ENCODE measurements around the gene NPEPL1.

NPEPL1 gene

DNA sequence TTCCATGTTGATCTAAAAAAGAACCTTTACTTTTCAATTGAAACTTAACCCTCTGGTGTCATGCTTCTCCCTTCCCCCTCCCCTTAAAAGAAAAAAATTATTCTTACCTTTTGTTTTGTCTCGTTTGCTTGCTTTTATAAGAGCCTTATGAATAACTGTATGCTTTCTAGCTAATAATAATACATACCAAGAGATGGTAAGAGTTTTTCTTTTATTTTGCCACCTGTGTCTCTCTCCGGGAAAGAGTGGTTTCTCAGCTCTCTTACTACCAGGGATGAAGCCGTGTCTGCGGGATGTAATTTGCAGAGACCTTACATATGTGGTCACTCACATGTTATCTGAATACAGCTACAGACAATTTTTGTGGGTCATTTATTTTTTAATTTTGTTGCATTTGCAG lies 33.8 kb upstream of the NPEPL1 start:
- no peak for DNase-seq (ENCODE audit: low spot score)

DNA sequence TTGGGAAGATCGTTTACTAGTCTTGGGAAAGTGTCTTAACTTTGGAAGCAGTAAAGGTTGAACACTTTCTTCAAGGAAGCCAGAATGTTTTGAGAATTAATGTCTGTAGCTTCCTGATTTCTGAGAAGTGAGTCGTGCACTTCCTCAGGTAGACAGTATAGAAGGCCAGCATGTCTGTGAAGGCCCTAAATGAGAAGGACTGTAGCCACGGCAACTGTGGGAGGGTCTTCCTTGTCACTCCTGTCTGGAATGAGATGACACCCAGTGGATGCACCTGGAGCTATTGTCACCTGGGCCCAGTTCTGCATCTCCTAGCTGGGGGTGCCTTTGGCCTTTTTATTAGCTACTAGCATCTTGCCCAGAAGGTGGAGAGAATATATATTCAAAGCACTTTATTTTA lies 32.8 kb upstream of the NPEPL1 start:
- DNase-seq (ENCODE audit: low spot score): no peak

- no peak for DNase-seq (ENCODE audit: low spot score)
These were observed 31.6 kb upstream of the NPEPL1 start for GRCh38 chr20:58660855-58661597.

DNA sequence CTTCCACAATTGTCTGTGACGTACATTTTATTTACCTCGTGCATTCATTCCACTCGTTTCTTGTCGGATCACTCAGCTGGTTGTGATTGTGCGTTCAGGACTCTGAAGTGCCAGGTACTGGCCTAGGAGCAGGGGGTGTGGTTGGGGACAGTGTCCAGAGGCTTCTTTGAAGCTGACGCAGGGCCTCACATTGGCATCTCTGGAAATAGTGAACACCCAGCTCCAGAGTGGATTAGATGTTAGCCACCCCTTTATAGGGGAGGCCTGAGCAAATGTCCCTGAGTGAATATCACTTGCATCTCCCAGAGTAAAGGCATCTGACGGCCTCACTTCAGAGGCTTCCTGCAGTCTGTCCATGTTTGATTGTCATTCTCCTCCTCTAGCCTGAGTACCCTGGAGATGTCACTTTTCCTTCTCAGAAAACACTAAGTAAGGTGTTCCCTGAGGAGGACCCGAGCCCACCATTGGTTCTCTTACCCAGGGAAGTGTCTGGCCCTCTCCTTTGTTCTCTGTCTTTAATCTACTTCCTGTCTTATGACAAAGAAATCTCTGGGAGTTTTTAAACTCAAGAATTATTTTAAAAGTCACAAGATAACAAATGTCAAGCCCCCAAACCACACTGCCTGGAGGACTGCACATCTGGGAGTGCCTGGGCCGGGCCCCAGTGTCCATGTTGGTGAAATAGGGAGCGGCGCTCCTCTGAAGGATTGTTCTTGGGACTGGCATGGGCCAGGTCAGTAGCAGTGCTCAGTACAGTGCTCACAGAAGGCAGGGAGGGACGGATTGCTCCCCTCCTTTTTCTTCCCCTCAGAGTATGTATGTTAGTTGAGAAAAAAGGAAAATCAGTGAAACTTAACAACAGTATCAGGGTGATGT lies 30.8 kb upstream of the NPEPL1 start:
- no peak for DNase-seq (ENCODE audit: low spot score)

- no peak for DNase-seq (ENCODE audit: low spot score)
These were observed 28.3 kb upstream of the NPEPL1 start for GRCh38 chr20:58664331-58664730.

GRCh38 chr20:58664883-58665282 lies 27.7 kb upstream of the NPEPL1 start:
- DNase-seq (ENCODE audit: low spot score): no peak

GRCh38 chr20:58665606-58666005 lies 27.0 kb upstream of the NPEPL1 start:
- DNase-seq (ENCODE audit: low spot score): no peak

- DNase-seq (ENCODE audit: low spot score): no peak
These were observed 25.9 kb upstream of the NPEPL1 start for GRCh38 chr20:58666702-58667101.

DNA sequence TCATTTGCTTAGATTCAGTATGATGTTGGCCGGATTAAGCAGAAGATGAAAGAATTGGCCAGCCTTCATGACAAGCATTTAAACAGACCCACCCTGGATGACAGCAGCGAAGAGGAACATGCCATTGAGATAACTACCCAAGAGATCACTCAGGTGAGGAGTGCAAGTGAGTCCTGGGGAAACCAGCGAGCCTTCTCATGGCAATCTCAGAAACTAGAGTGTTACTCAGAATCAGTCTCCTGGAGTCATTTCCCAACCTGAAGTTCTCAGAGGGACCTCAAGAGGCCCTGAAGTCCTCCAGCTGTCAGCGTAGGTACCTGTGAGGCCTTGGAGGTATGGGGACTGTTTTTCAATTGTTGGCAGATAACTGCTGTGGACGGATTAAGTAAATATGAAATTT lies 24.6 kb upstream of the NPEPL1 start:
- no peak for DNase-seq (ENCODE audit: low spot score)

- no peak for DNase-seq (ENCODE audit: low spot score)
These were observed 23.7 kb upstream of the NPEPL1 start for GRCh38 chr20:58668901-58669286.

- no peak for DNase-seq (ENCODE audit: low spot score)
These were observed 23.2 kb upstream of the NPEPL1 start for GRCh38 chr20:58669287-58670006.

- DNase-seq (ENCODE audit: low spot score): peak; percentile 41
These were observed 22.5 kb upstream of the NPEPL1 start for GRCh38 chr20:58670102-58670501.

GRCh38 chr20:58670659-58671058 lies 21.9 kb upstream of the NPEPL1 start:
- DNase-seq (ENCODE audit: low spot score): no peak

- no peak for DNase-seq (ENCODE audit: low spot score)
These were observed 19.5 kb upstream of the NPEPL1 start for GRCh38 chr20:58673119-58673518.

DNA sequence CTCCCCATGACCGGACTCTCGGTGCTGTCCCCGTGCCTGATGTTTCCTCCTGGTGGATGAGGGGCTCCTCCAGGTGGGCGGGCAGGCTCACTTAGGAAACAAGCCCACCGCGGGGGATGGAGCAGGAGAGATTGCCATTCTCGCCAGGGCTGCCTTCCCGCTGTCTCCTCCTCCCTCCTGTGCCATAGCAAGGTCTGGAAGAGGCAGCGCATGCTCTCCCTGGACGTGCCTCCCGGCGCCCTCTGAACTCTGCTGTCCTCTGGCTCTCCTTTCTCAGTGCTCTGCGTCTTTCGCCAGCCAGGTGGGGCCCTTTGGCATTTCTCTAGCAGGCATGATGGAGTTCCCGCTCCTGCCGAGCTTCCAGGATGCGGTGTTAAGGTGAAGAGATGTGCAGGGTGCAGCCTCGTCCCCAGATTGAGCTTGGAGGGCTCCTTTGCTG lies 17.4 kb upstream of the NPEPL1 start:
- no peak for DNase-seq (ENCODE audit: low spot score)

DNA sequence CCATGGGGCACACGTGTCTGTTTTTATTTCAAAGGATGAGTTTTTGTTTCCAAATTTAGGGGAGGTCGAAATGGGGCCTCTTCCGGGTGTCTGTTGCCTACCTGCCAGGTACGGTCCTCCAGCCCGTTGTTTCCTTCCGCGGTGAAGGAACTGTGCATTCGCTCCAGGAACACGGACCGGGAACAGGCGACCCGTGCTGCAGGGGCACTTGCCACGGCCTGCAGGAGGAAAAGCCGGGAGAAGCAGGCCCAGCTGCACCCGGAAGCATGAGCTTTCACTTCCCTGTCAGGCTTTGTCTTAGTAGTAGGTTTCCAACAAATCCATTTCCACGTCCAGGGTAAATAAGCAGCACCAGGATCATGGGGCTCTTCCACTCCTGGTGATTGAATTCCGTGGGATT lies 17.0 kb upstream of the NPEPL1 start:
- DNase-seq (ENCODE audit: low spot score): no peak

- no peak for DNase-seq (ENCODE audit: low spot score)
These were observed 16.4 kb upstream of the NPEPL1 start for GRCh38 chr20:58676161-58676560.

GRCh38 chr20:58677079-58677604 lies 15.5 kb upstream of the NPEPL1 start:
- DNase-seq (ENCODE audit: low spot score): no peak

- DNase-seq (ENCODE audit: low spot score): no peak
These were observed 14.8 kb upstream of the NPEPL1 start for GRCh38 chr20:58677808-58678207.

DNA sequence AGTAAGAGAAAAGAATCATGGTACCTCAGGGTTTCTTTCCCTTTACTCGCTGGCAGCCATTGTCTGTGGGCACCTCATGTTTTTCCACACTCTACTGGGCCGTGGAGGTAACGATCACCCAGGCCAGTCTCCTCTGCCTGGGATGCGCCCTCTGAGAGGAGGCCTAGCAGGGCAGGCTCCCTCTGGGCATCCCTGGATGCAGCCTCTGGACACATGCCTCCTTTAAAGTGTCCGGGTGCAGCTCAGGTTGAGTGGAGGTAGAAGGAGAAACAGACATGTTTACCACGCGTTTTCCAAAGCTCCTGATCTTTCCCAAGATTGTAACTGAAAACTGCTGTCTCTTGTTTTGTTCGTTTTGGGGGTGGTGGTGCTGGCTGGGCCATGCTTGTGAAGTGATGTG lies 13.8 kb upstream of the NPEPL1 start:
- no peak for DNase-seq (ENCODE audit: low spot score)

- no peak for DNase-seq (ENCODE audit: low spot score)
These were observed 9.7 kb upstream of the NPEPL1 start for GRCh38 chr20:58682656-58683531.
